ENCODE measurements around the gene EMCN. TPM values are rescaled to one million over a fixed set of nuclear protein-coding genes. Genes with fewer than 3 reads are reported as not detected.
"Not testable (repeated sequence)": the region's sequence is repeated elsewhere in the genome, so short reads cannot be mapped to it uniquely, and the experiment has no call there.

EMCN gene
- total and polyA plus RNA-seq, 5 donors from 2014 or later = not detected

GRCh38 chr4:100540131-100540530 is 22.3 kb upstream of the EMCN start:
- DNase-seq (no peak), ATAC-seq (ENCODE audit: low read depth in 2 of 2) (no peak)
- Mint-ChIP-seq H3K4me1 (no peaks in the 10 kb centered on the region), H3K36me3 (no peaks in the 10 kb centered on the region), H3K4me3 (no peak overlapping the region), H3K9me3 (peaks cover 0 to 2% (median 0%) of the 10 kb centered on the region in 7 donors), H3K27ac (no peak overlapping the region), H3K27me3 (peaks cover 4% of the 10 kb centered on the region)
- peaks cover 5% of the 10 kb centered on the region for H3K27me3 ChIP-seq (ENCODE audit: control insufficient read depth, insufficient read depth, low read length)
- no peaks in the 10 kb centered on the region for H3K4me1 ChIP-seq (ENCODE audit: control insufficient read depth, insufficient read depth, low read length, poor library complexity, severe bottlenecking)
- H3K36me3 ChIP-seq (ENCODE audit: control insufficient read depth, insufficient read depth, low read length) = no peaks in the 10 kb centered on the region
- H3K27ac ChIP-seq (ENCODE audit: insufficient read depth, low read length, poor library complexity, severe bottlenecking) = no peak overlapping the region
- no peak overlapping the region for H3K4me3 ChIP-seq (ENCODE audit: low read depth, low read length)
- no peaks in the 10 kb centered on the region for H3K9me3 ChIP-seq (ENCODE audit: control insufficient read depth in 2 of 2, low read length in 2 of 2)

- H3K9me3 ChIP-seq (ENCODE audit: control insufficient read depth in 2 of 2, low read length in 2 of 2) = no peaks in the 10 kb centered on the region
- no peaks in the 10 kb centered on the region for H3K36me3 ChIP-seq (ENCODE audit: control insufficient read depth, insufficient read depth, low read length)
- no peak overlapping the region for H3K4me3 ChIP-seq (ENCODE audit: low read depth, low read length)
- ATAC-seq (ENCODE audit: low read depth in 2 of 2) (peak; percentile 42 to 52), DNase-seq (no peak)
- no peak overlapping the region for H3K27ac ChIP-seq (ENCODE audit: insufficient read depth, low read length, poor library complexity, severe bottlenecking)
- Mint-ChIP-seq H3K9me3 (peaks cover 0 to 3% (median 0%) of the 10 kb centered on the region in 7 donors), H3K4me1 (no peaks in the 10 kb centered on the region), H3K4me3 (no peak overlapping the region), H3K36me3 (no peaks in the 10 kb centered on the region), H3K27ac (no peak overlapping the region), H3K27me3 (peaks cover 4% of the 10 kb centered on the region)
- H3K4me1 ChIP-seq (ENCODE audit: control insufficient read depth, insufficient read depth, low read length, poor library complexity, severe bottlenecking) = no peaks in the 10 kb centered on the region
- H3K27me3 ChIP-seq (ENCODE audit: control insufficient read depth, insufficient read depth, low read length) = peaks cover 5% of the 10 kb centered on the region
These were observed 21.9 kb upstream of the EMCN start for GRCh38 chr4:100539706-100540105.

GRCh38 chr4:100533741-100534140 is 15.9 kb upstream of the EMCN start:
- Mint-ChIP-seq H3K9me3 (peaks cover 0 to 12% (median 0%) of the 10 kb centered on the region in 7 donors), H3K36me3 (no peaks in the 10 kb centered on the region), H3K4me1 (no peaks in the 10 kb centered on the region), H3K4me3 (no peak overlapping the region), H3K27me3 (peaks cover 4% of the 10 kb centered on the region), H3K27ac (no peak overlapping the region)
- DNase-seq (no peak), ATAC-seq (ENCODE audit: low read depth in 2 of 2) (no peak)
- Histone ChIP-seq H3K4me1 (ENCODE audit: control insufficient read depth, insufficient read depth, low read length, poor library complexity, severe bottlenecking) (no peaks in the 10 kb centered on the region), H3K36me3 (ENCODE audit: control insufficient read depth, insufficient read depth, low read length) (no peaks in the 10 kb centered on the region), H3K9me3 (ENCODE audit: control insufficient read depth in 2 of 2, low read length in 2 of 2) (no peaks in the 10 kb centered on the region), H3K4me3 (ENCODE audit: low read depth, low read length) (no peak overlapping the region), H3K27me3 (ENCODE audit: control insufficient read depth, insufficient read depth, low read length) (peaks cover 3% of the 10 kb centered on the region), H3K27ac (ENCODE audit: insufficient read depth, low read length, poor library complexity, severe bottlenecking) (no peak overlapping the region)

GRCh38 chr4:100530161-100530560 is 12.3 kb upstream of the EMCN start:
- H3K4me1 Mint-ChIP-seq; H3K36me3 ChIP-seq (ENCODE audit: control insufficient read depth, insufficient read depth, low read length); H3K27me3 ChIP-seq (ENCODE audit: control insufficient read depth, insufficient read depth, low read length); H3K27me3 Mint-ChIP-seq; H3K4me1 ChIP-seq (ENCODE audit: control insufficient read depth, insufficient read depth, low read length, poor library complexity, severe bottlenecking); H3K36me3 Mint-ChIP-seq; ATAC-seq (ENCODE audit: low read depth in 2 of 2); H3K4me3 ChIP-seq (ENCODE audit: low read depth, low read length); H3K9me3 ChIP-seq (ENCODE audit: control insufficient read depth in 2 of 2, low read length in 2 of 2); H3K4me3 Mint-ChIP-seq; H3K27ac ChIP-seq (ENCODE audit: insufficient read depth, low read length, poor library complexity, severe bottlenecking); DNase-seq; H3K27ac Mint-ChIP-seq: not testable (repeated sequence)
- peaks cover 0 to 17% (median 1%) of the 10 kb centered on the region in 7 donors for H3K9me3 Mint-ChIP-seq

GRCh38 chr4:100525686-100526085 is 7.9 kb upstream of the EMCN start:
- H3K9me3 ChIP-seq (ENCODE audit: control insufficient read depth in 2 of 2, low read length in 2 of 2) = no peaks in the 10 kb centered on the region
- no peaks in the 10 kb centered on the region for H3K4me1 Mint-ChIP-seq
- H3K4me3 ChIP-seq (ENCODE audit: low read depth, low read length) = no peak overlapping the region
- peaks cover 0 to 14% (median 0%) of the 10 kb centered on the region in 7 donors for H3K9me3 Mint-ChIP-seq
- no peaks in the 10 kb centered on the region for H3K27me3 ChIP-seq (ENCODE audit: control insufficient read depth, insufficient read depth, low read length)
- H3K27me3 Mint-ChIP-seq = no peaks in the 10 kb centered on the region
- H3K27ac ChIP-seq (ENCODE audit: insufficient read depth, low read length, poor library complexity, severe bottlenecking) = no peak overlapping the region
- DNase-seq = no peak
- no peak overlapping the region for H3K4me3 Mint-ChIP-seq
- no peak for ATAC-seq (ENCODE audit: low read depth in 2 of 2)
- H3K27ac Mint-ChIP-seq = no peak overlapping the region
- no peaks in the 10 kb centered on the region for H3K36me3 Mint-ChIP-seq
- H3K4me1 ChIP-seq (ENCODE audit: control insufficient read depth, insufficient read depth, low read length, poor library complexity, severe bottlenecking) = no peaks in the 10 kb centered on the region
- no peaks in the 10 kb centered on the region for H3K36me3 ChIP-seq (ENCODE audit: control insufficient read depth, insufficient read depth, low read length)

- H3K4me3 ChIP-seq (ENCODE audit: low read depth, low read length) = no peak overlapping the region
- Mint-ChIP-seq H3K27me3 (peaks cover 9% of the 10 kb centered on the region), H3K4me1 (no peaks in the 10 kb centered on the region), H3K4me3 (no peak overlapping the region), H3K9me3 (peaks cover 0 to 1% (median 0%) of the 10 kb centered on the region in 7 donors), H3K36me3 (no peaks in the 10 kb centered on the region), H3K27ac (no peak overlapping the region)
- no peak for DNase-seq
- H3K27me3 ChIP-seq (ENCODE audit: control insufficient read depth, insufficient read depth, low read length) = peaks cover 3% of the 10 kb centered on the region
- H3K36me3 ChIP-seq (ENCODE audit: control insufficient read depth, insufficient read depth, low read length) = no peaks in the 10 kb centered on the region
- no peak overlapping the region for H3K27ac ChIP-seq (ENCODE audit: insufficient read depth, low read length, poor library complexity, severe bottlenecking)
- no peaks in the 10 kb centered on the region for H3K9me3 ChIP-seq (ENCODE audit: control insufficient read depth in 2 of 2, low read length in 2 of 2)
- H3K4me1 ChIP-seq (ENCODE audit: control insufficient read depth, insufficient read depth, low read length, poor library complexity, severe bottlenecking) = no peaks in the 10 kb centered on the region
- ATAC-seq (ENCODE audit: low read depth in 2 of 2) = no peak
These were observed 1.4 kb upstream of the EMCN start for GRCh38 chr4:100519205-100519604.

GRCh38 chr4:100516225-100516624 is 1.6 kb downstream of the EMCN start:
- Histone ChIP-seq H3K36me3 (ENCODE audit: control insufficient read depth, insufficient read depth, low read length) (no peaks in the 10 kb centered on the region), H3K27ac (ENCODE audit: insufficient read depth, low read length, poor library complexity, severe bottlenecking) (no peak overlapping the region), H3K9me3 (ENCODE audit: control insufficient read depth in 2 of 2, low read length in 2 of 2) (no peaks in the 10 kb centered on the region), H3K27me3 (ENCODE audit: control insufficient read depth, insufficient read depth, low read length) (peaks cover 3% of the 10 kb centered on the region), H3K4me1 (ENCODE audit: control insufficient read depth, insufficient read depth, low read length, poor library complexity, severe bottlenecking) (no peaks in the 10 kb centered on the region), H3K4me3 (ENCODE audit: low read depth, low read length) (no peak overlapping the region)
- H3K4me1 Mint-ChIP-seq = no peaks in the 10 kb centered on the region
- ATAC-seq (ENCODE audit: low read depth in 2 of 2) = no peak
- H3K4me3 Mint-ChIP-seq = no peak overlapping the region
- no peak overlapping the region for H3K27ac Mint-ChIP-seq
- DNase-seq = no peak
- H3K27me3 Mint-ChIP-seq = peaks cover 11% of the 10 kb centered on the region
- no peaks in the 10 kb centered on the region for H3K36me3 Mint-ChIP-seq
- peaks cover 0 to 1% (median 0%) of the 10 kb centered on the region in 7 donors for H3K9me3 Mint-ChIP-seq

- H3K4me1 Mint-ChIP-seq = no peaks in the 10 kb centered on the region
- no peak overlapping the region for H3K27ac ChIP-seq (ENCODE audit: insufficient read depth, low read length, poor library complexity, severe bottlenecking)
- no peaks in the 10 kb centered on the region for H3K4me1 ChIP-seq (ENCODE audit: control insufficient read depth, insufficient read depth, low read length, poor library complexity, severe bottlenecking)
- H3K4me3 ChIP-seq (ENCODE audit: low read depth, low read length) = no peak overlapping the region
- H3K27me3 Mint-ChIP-seq = peaks cover 8% of the 10 kb centered on the region
- peaks cover 0 to 1% (median 0%) of the 10 kb centered on the region in 7 donors for H3K9me3 Mint-ChIP-seq
- no peaks in the 10 kb centered on the region for H3K9me3 ChIP-seq (ENCODE audit: control insufficient read depth in 2 of 2, low read length in 2 of 2)
- H3K27ac Mint-ChIP-seq = no peak overlapping the region
- H3K4me3 Mint-ChIP-seq = no peak overlapping the region
- H3K36me3 ChIP-seq (ENCODE audit: control insufficient read depth, insufficient read depth, low read length) = no peaks in the 10 kb centered on the region
- DNase-seq = no peak
- peaks cover 3% of the 10 kb centered on the region for H3K27me3 ChIP-seq (ENCODE audit: control insufficient read depth, insufficient read depth, low read length)
- H3K36me3 Mint-ChIP-seq = no peaks in the 10 kb centered on the region
- no peak for ATAC-seq (ENCODE audit: low read depth in 2 of 2)
These were observed 5.9 kb downstream of the EMCN start for GRCh38 chr4:100511896-100512295.
